Activated T-helper 1 cell treated with anti-CD3 and anti-CD28 coated beads, Interleukin-2, amount 50 U/mL, for 16 hours (primary cell): Measurements from ENCODE around the gene TAF10.

Experiments used
- DNase-seq, 2 donors: peaks; one replicate each; pipeline ENCODE4 v3.0.0-alpha.2; 2020; ENCODE audit warnings: low read depth in 1 of 2, low spot score in 1 of 2

The TAF10 gene

GRCh38 chr11:6612213-6613041 is at the start of gene TAF10:
TAF10 (minus strand) TSS chr11:6612216; CDS start chr11:6612189, 27 bp downstream.
- peak; percentile 88 to 90 for DNase-seq

DNA sequence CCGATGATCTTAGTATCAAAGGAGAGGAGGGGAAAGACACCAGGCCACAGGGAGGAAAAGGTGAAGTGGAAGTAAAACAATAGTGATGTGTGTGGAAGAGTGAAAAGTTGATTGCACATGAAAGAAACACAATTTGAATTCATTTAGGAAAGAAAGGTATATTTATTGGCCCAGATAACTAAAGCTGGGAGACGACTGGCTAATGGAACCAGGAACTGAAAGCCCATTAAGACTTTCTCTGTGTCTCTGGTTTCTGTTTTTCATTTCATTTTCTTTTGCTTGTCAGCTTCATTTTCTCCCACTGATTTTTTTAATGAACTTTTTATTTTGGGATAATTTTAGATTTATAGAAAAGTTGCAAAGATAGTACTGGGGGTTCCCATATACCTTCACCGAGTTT is 48.7 kb upstream of the TAF10 start:
- no peak for DNase-seq

DNA sequence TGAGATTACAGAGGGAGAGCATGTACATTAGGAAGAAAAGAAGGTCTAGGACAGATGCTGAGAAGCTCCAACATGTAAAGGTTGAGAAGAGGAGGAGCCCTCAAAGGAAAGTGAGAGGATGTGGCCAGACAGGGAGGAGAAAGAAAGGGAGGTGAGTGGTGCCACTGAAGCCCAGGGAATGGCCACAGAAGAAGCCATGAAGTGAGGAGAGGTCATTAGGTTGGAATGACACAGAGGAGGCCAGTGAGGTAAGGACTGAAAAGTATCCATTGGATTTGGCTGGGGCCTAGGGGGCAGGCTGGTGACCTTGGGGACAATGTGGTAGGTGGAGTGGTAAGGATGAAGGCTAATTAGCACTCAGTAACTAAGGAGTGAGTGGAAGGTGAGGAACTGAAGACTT is 46.6 kb upstream of the TAF10 start:
- DNase-seq = no peak

DNA sequence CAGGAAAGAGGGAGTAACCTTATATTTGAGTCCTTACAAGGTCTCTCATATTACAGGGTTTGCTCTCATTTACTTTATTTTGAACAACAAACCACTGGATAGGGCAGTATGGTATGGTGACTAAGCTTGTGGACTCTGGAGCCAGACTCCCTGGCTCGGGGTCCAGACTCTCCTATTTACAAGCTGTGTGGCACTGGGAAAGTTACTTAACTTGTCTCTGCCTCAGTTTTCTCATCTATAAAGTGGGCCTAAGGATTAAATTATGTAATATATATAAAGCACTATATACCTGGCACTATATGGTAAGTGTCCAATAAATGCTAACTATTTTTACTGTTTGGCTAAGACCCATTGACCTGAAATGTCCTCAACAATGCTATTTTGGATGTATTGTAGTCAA is 45.3 kb upstream of the TAF10 start:
- no peak for DNase-seq

- DNase-seq = no peak
Measured at GRCh38 chr11:6656936-6657335, 44.9 kb upstream of the TAF10 start.

DNA sequence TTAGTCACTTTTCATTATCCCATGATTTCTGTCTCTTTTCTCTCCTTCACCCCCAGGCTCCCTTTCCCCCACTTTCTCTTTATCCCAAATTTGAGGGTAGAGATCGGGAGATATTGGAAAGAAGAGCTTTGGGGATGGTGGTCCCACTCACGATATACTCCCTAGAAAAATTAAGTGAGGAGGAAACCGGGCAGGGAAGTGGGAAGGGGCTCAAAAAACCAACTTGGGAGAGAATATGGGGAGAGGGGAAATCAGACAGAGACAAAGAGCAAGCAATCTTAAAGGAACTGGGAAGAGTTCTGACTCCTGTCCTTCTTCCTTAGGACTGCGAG is 44.5 kb upstream of the TAF10 start:
- no peak for DNase-seq

DNA sequence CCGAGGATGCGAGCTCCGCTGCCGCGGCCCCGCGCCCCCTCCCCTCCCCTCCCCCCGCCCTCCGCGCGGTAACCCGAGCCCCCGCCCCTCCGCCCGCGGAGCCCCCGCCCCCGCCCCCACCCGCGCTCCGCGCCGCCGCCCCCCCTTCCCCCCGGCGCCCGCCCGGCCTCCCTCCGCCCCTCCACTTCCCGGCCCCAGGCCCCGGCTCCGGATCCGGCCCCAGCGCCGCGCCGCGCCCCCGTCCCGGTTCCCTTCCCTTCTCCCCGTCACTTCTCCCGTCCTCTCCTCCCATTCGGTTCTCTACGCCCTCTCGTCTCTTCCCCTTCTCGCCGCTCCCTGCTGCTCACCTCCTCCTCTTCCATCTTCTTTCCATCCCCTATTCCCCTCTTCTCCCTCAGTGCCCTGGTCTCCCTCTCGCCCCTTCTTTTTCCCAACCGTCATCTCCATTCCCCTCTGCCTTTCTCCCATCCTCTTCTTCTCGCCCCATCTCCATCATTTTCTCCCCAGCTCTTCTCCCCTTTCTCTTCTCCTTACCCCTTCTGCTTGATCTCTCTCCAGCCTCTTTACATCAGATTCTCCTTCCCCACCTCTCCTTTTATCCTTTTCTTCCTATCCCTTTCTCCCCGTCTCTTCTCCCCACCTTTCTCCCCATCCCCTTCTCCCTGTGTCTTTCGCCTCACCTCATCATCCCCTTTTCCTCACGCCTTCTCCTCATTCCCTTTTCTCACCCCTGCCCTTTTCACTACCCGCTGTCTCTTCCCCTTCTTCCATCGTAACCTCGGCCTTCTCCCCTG is 44.0 kb upstream of the TAF10 start, which contains the start of gene DCHS1:
Gene DCHS1, minus strand, starts transcription at position 20 of the 794 bp plus-strand sequence. CDS start 14,196 bp downstream, outside the sequence.
- no peak for DNase-seq

DNA sequence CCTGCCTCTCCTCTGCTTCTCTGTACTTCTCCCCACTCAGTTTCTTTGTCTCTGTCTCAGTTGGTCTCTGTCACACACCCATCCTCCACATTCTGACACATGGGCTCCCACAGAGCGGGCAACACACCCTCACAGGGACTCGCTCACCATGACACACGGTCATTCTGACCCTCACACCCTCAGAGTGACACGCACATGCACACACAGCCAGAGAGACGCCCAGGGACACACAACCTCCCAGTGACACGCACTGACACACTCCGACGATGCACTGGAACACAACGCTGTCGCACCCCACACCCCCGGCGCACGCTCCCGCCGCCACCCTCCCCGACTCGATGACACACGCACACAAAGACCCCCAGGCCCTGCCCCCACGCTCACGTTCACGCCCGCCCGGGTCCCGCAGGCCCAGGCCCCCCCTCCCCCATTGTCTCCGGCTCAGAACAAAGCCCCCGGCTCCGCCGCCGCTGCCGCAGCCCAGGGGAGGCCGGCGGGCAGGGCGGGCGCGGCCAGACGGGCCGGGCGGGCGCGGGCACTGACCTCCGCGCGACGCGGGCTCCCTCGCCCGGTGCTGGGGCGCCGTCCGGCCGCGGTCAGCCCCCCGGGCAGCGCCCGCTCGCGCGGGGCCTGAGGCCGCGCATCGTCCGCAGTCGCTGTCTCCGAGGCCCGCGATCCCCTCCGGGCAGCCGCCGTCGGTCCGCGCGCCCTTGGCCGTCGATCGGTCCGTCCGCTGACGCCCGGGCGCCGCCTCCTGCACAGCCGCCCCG is 43.2 kb upstream of the TAF10 start:
- DNase-seq = no peak

- DNase-seq = no peak
Measured at GRCh38 chr11:6654281-6655019, 42.4 kb upstream of the TAF10 start.

DNA sequence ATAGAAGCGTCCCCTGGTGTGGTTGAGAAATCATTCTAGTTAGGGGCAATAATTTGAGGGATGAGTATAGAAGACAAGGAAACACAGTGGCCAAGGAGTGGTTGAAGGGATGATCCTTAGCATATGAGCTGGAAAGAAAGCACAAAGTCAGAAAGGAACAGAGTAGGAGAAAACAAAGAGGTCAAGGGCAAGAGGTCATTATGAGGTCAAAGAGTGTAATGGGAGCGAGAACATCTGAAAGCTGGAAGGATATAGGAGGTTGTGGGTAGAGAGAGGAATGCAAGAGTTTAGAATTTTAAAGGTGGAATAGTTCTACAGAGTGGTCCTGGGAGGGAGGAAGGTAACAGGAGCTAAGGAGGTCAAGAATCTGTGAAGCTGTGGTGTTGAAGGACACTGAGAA is 41.6 kb upstream of the TAF10 start:
- no peak for DNase-seq

GRCh38 chr11:6653097-6653496 is 41.1 kb upstream of the TAF10 start:
- DNase-seq = no peak

GRCh38 chr11:6652182-6652581 is 40.2 kb upstream of the TAF10 start:
- DNase-seq = no peak

GRCh38 chr11:6650980-6651379 is 39.0 kb upstream of the TAF10 start:
- no peak for DNase-seq

DNA sequence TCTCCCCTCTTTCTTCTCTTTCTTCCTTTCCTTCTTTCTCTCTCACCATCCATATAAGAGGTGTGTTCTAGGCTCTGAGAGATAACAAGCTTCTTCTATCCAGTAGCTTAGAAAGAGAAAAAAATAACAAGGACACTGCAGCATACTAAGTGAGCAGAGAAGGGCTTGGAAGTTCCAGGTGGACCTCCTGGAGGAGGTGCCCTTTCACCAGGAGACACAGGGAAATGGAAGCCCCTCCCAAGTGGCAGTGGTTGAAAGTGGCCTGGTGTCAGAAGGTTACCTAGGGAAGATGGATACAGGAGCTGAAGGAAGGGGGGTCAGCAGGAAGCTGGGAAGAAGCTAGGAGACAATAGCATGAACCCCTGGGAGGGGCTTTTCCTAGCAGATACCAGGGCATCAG is 38.1 kb upstream of the TAF10 start:
- no peak for DNase-seq

DNA sequence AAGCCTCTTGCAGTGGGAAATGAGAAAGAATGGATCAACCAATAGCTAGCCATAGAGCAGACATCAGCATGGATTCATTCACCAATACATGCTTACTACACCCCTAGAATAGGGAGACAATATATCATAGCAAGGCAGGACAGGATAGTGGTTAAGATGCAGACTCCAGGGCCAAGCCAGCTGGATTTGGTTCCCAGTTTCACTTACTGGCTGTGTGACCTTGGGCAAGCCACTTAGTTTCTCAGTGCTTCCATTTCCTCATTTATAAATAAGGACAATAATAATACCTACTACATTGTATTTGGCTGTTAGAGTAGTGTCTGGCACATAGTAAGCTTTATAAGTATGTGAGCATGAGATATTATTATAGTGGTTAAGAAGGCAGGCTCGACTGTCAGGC is 36.5 kb upstream of the TAF10 start:
- no peak for DNase-seq

DNA sequence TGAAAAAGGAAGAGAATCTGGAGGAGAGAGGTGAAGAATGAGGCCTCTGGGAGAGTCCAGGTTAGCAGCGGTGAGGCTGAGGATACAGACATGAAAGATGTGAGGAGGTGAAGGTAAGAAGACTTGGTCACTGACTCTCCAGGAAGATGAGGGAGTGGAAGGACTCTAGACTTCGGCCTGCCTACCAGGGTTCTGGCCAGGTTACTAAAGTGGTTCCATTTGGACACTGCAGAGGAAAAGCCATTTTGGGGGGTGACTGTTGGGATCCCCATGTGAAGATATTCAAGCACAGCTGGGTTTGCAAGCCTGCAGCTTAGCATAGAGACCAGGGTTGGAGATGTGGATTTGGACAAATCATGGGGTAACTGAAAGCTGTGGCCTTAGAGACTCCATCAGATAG is 35.8 kb upstream of the TAF10 start:
- no peak for DNase-seq

DNA sequence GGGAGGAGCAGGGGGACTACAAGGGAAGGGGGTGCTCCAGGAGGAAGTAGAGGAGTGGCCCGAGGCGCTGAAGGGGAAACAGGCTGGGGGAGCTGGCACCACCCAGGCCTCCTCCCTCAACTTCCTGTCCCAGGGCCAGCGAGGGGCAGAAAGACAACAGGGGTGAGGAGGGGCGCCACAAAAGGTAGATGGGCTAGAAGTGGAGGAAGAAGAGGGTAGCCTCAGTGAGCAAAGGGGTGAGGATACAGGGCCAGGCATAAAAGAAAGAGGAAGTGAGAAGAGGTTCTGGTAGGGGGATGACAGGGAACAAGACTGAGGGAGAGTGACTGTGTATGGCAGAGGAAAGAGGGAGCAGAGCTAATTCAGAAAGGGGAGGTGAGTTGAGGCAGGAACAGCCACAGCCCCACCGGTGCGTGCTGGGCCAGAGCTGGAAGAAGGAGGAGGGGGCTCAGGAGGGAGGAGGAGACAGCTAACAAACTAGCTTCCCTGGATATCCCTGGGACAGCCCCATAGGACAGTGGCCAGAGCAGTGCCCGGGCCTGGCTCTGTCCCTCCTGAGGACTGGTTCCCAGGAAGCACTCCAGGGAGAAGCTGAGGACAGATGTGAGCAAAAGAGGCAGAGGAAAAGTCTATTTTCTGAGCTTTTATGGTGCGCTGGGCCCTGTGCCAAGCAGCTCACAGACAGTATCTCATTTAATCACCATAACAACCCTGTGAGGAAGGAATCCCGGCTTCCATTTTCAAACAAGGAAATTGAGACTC is 35.1 kb upstream of the TAF10 start:
- no peak for DNase-seq

DNA sequence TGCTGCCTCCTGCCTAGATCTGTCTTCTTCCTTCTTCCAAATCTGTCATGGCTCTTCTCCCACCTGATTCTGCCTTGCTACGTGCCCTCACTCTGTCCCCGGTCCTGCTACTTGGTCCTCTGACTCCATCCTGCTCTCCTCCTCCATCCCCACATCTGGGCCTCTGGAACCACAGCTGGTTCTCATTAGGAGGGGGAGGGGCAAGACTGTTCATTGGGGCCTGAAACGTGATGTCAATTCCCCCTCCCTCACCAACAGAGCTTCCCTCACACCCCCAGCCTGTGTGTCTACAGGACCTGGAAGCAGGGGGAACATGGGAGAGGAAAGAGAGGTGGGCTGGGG is 34.5 kb upstream of the TAF10 start:
- no peak for DNase-seq

GRCh38 chr11:6646071-6646470 is 34.1 kb upstream of the TAF10 start:
- DNase-seq = no peak

- DNase-seq = no peak
Measured at GRCh38 chr11:6642957-6643356, 30.9 kb upstream of the TAF10 start.
